ENCODE measurements around the gene NRIP2.

NRIP2 gene

GRCh38 chr12:2844786-2845185, 10.0 kb upstream of the NRIP2 start:
- no peak for DNase-seq

GRCh38 chr12:2842948-2843347, 8.1 kb upstream of the NRIP2 start:
- DNase-seq, result no peak

- peak; percentile 42 for DNase-seq
Measured at GRCh38 chr12:2841056-2841650, 6.3 kb upstream of the NRIP2 start.

- no peak for DNase-seq
Measured at GRCh38 chr12:2836574-2836973, 1.7 kb upstream of the NRIP2 start.

GRCh38 chr12:2835691-2836403, 1.0 kb upstream of the NRIP2 start:
- DNase-seq, result peak; percentile 50

- no peak for DNase-seq
Measured at GRCh38 chr12:2833810-2834209, 1.0 kb downstream of the NRIP2 start.

GRCh38 chr12:2833327-2833726, 1.5 kb downstream of the NRIP2 start:
- no peak for DNase-seq

GRCh38 chr12:2832550-2833127, 2.2 kb downstream of the NRIP2 start:
- DNase-seq, result peak; percentile 50

- no peak for DNase-seq
Measured at GRCh38 chr12:2829275-2829674, 5.6 kb downstream of the NRIP2 start.

GRCh38 chr12:2826721-2827515, 7.9 kb downstream of the NRIP2 start:
- no peak for DNase-seq

GRCh38 chr12:2826036-2826435, 8.8 kb downstream of the NRIP2 start:
- DNase-seq, result no peak

GRCh38 chr12:2825132-2825531, 9.7 kb downstream of the NRIP2 start:
- DNase-seq, result no peak

GRCh38 chr12:2824541-2824940, 10.3 kb downstream of the NRIP2 start:
- DNase-seq, result no peak

- DNase-seq, result no peak
Measured at GRCh38 chr12:2823483-2823882, 11.4 kb downstream of the NRIP2 start.

GRCh38 chr12:2820432-2820831, 14.4 kb downstream of the NRIP2 start:
- DNase-seq, result no peak

GRCh38 chr12:2819810-2820209, 15.0 kb downstream of the NRIP2 start:
- no peak for DNase-seq

- peak; percentile 87 for DNase-seq
Measured at GRCh38 chr12:2813214-2814185, 21.3 kb downstream of the NRIP2 start.

GRCh38 chr12:2812290-2813213, 22.3 kb downstream of the NRIP2 start, which contains the start of gene ITFG2:
Gene ITFG2, plus strand, starts transcription at chr12:2812668. Its CDS starts 93 bp downstream, at chr12:2812761.
- DNase-seq, result peak; percentile 100

- DNase-seq, result no peak
Measured at GRCh38 chr12:2811801-2812200, 23.0 kb downstream of the NRIP2 start.

- DNase-seq, result no peak
Measured at GRCh38 chr12:2806700-2807099, 28.1 kb downstream of the NRIP2 start.

GRCh38 chr12:2805143-2805520, 29.7 kb downstream of the NRIP2 start:
- DNase-seq, result no peak
